HG03139 (cell line): Measurements from ENCODE around the gene TOM1.

ENCODE experiments used
- ATAC-seq: cut with Tn5 transposase; IDR thresholded peaks from one replicate; pipeline ENCODE4 v1.9.1; 2021; ENCODE audit not compliant: unreplicated experiment

The TOM1 gene

DNA sequence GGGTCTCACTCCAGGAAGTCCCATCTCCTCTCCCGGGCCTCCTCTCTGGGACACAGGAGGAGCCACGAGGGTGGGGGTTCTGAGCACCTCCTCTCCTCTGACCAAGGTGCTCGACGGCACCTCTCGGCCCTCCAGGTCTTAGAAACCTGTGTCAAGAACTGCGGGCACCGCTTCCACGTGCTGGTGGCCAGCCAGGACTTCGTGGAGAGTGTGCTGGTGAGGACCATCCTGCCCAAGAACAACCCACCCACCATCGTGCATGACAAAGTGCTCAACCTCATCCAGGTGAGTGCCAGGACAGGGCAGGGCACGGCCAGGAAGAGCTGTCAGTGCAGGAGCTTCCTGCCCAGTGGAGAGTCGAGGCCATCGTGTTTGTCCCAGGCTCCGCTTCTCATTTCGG, 23.2 kb downstream of the TOM1 start:
- ATAC-seq: no peak

DNA sequence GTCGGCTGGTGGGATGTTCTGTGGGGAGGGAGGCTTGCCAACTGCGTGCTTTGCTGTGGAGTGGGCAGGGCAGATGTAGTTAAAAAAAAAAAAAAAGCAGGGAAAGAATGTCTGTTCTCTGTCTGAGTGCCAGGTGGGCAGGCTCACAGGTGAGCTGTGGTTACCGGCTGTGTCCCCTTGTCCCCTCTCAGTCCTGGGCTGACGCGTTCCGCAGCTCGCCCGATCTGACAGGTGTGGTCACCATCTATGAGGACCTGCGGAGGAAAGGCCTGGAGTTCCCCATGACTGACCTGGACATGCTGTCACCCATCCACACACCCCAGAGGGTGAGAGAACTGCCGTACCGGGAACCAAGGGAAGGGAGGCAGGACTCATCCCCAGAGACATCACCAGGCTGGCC, 23.6 kb downstream of the TOM1 start:
- no peak for ATAC-seq

DNA sequence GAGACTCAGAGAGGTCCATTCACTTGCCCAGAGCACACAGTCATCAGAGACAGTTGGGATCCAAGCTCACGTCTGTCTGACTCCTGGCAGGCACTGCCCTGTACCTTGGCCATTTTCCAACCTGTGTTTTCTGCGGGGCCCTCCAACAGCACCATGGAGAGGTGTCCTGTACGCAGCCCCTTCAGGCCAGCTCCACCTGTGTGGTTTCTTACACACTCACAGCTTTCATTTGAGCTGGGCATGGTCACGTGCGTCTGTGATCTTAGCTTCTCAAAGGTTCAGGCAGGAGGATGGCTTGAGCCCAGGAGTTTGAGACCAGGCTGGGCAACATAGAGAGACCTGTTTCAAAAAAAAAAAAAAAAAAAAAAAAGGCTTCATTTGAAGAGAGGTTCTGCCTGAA, 24.4 kb downstream of the TOM1 start:
- ATAC-seq: no peak

DNA sequence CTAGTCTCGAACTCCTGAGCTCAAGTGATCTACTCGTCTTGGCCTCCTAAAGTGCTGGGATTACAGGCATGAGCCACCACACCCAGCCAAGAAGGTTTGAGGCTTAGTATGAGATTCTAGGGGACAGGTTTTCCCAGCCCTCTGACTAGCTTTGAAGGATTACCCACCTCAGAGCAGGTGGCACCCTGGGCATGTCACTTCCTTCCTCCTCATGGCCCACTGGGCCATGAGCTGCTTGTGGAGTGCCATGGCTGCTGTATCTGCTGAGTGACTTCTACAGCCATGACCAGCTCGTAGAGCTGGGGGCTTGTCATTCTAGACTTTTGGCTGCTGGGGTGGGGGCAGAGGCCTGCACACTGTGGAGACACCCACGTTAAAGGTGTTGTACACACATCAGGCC, 25.1 kb downstream of the TOM1 start:
- no peak for ATAC-seq

DNA sequence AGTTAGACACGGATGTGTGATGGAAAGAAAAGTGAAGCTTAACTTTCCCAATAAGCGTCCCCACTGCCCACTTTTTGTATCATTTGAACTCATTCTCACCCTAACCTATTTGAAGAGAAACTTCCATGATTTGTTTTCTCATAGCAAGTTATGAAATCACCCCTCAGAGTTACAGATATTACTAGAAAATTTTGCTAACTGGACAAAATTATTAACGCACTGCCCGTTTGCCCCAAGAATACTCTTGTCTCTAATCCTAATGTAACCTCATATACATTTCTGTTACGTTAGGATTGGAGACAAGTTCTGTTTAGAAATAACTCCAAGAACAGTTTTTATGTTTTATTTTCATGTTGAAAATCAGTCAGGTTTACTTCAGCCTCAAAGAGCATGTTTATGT, 25.5 kb downstream of the TOM1 start:
- no peak for ATAC-seq

DNA sequence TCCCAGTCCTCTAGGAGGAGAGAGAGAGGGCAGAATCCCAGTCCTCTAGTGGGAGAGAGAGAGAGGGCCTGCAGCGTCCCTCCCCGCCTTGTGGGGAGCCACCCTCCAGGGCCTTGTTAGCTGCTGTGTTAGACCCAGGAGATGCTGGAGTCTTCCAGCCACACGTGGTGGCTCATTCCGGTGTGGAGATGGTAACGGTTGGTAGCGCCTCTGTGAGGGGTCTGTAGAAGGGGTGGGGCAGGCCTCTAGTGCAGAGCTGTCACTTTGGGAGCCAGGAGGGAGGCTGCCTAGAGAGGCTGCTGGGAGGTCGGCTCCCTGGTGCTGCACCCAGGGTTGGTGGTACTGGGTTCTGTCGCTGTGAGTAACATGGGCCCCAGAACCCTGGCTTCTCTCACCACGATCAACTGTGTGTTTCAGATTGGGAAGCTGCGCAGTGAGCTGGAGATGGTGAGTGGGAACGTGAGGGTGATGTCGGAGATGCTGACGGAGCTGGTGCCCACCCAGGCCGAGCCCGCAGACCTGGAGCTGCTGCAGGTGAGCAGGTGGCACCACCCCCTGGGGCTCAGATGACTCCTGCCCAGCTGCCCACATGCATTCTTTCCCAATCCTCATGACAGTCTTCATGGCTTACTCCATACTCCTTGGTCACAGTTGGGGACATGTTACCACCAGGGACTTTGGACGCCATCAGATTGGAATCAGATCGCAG, 27.3 kb downstream of the TOM1 start:
- ATAC-seq: no peak

DNA sequence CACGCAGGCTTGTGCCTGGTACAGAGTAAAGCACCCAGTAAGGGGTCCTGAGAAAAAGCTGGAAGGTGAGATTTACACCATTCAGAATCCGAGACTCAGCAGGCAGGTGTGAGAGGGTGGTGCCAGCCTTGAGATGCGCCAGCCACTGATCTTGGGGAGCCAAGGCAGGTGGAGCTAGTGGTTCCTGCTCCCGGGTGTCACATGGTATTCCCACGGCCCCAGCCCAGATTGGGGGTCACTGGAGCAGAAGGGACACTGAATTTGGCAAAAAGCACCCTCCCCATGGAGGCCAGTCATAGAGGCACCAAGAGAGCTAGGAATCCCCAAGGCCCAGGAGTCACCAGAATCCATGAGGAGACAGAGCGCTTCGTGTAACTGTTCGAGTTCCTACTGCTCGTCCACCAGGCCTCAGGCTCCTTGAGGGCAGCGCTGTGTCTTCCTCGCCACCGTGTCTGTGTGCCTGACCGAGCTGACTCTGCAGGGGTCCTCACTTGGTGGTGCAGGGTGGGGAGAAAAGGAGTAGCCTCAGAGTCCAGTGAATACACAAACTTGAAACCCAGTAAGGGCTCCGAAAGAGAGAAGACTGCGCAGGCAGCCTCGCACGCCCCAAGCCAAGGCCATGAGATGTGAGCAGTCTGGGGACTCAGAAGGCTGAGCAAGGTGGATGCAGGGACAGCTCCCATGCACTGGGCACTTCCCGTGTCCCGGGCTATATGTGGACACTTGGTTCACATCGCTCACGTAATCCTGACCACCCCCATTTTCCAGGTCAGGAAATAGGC, 28.2 kb downstream of the TOM1 start:
- ATAC-seq: no peak

DNA sequence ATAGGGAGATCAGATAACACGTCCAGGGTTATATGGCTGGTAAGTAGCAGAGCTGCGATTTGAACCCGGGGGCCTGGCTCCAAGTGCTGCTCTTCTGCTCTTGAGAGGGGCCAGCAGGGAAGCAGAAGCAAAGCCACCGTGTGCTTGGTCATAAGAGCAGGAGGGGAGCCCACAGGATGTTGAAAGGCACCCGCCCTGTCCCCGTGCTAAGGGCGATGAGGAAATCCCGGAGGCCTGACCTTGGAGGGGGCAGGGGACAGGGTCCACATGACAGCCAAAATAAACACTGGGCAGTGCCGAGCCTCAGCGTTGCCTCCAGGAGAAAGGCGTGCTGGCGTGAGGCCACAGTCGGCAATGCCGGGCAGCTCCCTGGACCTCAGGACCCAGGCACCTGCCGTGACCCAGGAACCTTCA, 28.8 kb downstream of the TOM1 start:
- ATAC-seq: no peak

DNA sequence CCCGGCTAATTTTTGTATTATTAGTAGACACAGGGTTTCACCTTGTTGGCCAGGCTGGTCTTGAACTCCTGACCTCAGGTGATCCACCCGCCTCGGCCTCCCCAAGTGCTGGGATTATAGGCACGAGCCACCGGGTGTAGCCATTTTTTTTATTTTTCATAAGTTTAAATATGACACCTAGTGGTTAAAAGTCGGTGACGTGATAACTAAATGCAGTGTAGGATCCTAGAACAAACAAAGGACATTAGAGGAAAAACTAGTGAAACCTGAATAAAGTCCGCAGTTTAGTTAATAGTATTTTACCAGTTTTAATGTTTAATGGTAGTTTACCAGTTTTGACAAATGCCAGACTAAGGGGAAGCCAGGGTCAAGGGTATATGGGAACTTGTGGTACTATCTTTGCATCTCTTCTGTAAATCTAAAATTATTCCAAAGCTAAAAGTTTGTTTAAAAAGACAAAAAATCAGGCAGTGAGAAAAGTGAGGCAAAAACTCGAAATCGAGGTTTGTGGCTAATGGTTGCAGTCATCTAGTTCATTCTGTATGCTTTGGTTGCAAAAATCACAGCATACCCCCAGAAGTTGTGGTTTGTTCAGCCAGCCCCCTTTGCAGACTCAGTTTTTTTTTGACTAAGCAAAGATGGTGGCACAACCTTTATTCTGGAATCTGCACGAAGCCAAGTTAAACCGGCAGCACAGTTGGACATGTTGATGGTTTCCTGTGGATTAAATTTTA, 29.6 kb downstream of the TOM1 start:
- ATAC-seq: no peak

DNA sequence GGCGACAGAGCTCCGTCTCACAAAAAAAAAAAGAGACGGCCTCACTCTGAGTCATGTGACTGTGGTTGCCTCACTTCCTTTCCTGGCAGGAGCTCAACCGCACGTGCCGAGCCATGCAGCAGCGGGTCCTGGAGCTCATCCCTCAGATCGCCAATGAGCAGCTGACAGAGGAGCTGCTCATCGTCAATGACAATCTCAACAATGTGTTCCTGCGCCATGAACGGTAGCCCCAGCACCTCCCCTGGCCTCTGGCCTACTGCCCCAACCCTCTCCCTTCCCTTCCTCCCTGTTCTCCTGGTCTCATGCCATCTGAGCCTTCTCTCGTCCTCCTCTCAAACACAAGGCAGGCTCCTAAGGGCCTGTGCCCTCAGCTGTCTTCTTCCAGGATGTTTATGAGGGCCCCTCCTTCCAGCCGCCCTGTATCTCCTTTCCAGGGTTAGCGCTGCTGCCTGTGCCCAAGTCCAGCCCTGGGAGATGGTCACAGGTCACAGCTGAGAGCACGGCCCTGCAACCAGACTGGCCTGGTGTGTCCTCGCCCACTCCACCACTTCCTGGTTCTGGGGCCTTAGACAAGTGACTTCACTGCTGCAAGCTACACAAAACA, 30.7 kb downstream of the TOM1 start:
- no peak for ATAC-seq

DNA sequence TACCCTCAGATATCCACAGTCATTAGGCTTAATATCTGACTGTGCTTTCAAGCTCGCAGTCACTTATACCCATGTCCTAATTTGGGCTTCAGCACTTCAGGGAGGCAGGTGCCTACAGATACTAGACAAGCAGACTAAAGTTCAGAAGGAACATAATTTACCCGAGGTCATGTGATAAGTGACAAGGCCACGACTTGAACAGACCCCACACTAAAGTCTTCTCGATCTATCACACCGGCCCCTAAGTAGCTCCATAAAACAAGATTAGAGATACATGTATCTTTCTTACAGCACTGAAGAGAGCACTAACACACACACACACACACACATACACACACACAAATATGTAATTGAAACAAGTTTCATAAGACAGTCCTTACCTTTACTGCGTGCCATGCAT, 32.6 kb downstream of the TOM1 start:
- no peak for ATAC-seq

DNA sequence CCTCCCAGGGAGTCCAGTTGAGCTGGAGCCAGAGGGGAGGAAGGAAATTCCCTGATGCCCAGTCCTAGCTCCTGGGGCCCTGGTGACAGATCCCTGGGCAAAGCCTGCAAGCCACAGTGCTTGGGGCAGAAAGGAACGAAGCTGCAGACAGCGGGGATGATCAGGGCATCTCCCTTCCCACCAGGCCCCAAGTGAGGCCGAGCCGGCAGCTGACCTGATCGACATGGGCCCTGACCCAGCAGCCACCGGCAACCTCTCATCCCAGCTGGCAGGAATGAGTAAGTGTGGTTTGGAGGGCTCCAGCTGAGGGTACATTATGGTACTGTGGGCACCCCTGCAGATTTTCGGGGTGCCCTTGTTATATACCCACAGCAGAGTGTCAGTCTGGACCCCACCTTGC, 33.5 kb downstream of the TOM1 start:
- ATAC-seq: no peak

DNA sequence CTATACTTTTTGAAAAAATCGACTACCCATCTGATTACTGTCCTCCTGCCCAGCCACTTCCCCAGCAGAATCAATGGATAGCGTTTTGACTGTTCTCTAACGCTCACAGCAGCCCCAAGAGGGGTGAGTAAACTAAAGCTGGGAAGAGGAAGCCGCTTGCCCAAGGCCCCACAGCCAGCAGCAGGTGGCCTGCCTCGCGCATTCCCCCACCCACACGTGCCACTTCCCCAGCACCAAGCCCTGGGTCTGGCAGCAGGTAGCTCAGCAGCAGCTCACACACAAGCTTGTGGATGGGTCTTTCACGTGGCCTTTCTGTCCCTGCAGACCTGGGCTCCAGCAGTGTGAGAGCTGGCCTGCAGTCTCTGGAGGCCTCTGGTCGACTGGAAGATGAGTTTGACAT, 34.3 kb downstream of the TOM1 start:
- no peak for ATAC-seq

DNA sequence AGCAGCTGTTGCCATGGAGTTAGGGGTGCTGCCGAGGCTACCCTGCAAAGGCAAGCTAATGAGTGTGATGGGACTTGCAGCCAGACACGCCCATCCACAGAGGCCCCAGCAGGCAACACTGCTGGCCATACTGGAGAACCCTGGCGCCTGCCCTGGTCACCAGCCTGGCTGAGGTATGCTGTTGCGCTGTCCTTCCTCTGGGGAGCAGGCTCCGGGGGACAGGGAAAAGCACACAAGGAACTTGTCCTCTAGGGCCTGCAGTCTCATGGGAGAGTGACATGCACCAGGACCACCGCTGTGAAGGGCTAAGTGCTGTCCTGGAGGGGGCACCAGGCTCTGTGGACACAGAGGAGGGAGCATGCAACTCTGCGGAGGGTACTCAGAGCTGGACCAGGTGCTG, 35.8 kb downstream of the TOM1 start:
- ATAC-seq: no peak

DNA sequence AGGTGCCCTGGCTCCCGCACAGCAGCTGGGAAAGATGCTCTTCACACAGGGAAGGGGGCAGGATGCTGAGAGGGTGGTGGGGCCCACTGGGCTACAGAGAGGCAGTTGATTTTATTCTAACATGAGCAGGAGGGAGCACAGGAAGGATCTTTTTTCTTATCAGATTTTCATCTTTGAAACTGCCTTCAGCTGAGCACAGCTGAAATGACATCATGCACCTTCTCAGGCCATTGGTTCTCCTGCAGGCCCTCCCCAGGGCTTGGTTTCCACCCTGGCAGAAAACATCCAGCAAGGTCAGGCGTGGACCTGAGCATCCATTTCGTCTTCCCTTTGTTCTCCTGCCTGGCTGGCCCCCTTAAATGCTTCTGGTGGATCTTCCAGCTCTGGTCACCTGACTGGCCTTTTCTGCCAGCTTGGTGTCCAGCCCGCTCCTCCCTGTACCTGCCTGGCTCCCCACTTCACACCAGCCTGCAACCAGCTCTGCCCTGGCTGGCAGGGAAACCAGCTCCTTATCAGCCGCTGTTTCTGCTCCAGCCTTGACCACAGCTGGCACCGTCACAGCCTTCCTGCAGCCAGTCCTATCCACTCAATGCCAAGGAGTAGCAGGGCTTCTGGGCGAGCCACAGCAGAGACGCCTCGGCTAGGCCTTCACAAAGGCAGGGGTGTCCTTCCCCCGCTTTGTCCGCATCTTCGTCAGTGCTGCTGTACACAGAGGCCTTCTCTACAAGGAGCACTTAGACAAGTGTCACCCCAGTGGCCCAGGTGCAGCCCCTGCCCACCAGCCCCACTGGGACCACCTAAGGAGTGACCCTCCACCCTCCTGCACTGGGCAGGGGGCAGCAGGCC, 36.5 kb downstream of the TOM1 start:
- ATAC-seq: no peak

DNA sequence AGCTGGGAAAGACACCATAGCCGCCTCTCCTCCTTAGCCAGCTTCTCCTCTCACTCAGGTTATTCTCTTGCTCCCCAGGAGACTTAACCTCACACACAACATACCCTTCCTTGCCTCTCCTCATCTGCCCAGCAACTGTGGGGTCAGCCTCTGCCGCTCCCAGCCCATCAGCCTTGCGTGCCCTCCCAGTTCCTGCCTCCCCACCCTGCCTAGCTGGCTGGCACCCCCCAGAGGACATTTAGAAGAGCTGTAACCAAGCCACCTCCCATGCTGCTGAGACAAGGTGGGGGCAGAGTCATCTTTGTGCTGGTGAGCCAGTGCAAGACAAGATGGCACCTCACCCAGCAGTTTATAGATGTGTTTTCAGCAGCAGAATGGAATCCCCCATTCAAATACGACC, 38.2 kb downstream of the TOM1 start:
- no peak for ATAC-seq

DNA sequence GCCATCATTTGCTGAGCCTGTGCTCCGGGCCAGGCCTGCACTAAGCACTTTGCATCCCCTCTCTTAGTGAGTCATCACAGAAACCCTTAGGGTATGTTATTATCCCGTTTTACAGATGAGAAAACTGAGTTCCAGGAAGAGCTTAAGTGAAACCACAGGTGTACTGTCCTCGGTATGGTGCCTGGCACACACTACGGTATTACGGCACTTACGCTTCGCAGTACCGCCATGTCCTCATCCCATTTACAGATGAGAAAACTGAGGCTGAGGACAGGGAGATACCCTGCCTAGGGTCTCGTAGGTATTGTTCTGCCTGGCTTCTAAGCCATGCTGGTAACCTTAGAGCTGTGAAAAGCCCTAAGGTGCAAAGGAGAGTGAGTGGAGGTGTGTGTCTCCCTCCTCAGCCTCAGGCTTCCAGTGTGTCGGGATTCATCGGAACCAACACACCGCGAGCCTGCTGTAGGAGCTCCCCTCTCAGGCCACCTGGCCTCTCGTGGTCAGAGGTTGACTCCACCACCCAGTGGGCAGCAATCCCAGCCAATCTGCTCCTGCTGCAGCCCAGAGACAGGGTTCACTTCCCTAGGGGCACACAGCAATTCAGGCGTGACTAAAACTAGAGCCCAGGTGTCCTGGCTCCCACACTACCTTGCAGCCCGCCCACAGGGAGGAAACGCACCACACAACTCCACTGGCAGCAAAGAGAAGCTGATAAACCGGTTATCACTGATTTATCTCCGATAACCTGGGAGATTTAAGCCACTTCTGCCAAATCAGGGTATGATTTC, 41.6 kb downstream of the TOM1 start:
- no peak for ATAC-seq

DNA sequence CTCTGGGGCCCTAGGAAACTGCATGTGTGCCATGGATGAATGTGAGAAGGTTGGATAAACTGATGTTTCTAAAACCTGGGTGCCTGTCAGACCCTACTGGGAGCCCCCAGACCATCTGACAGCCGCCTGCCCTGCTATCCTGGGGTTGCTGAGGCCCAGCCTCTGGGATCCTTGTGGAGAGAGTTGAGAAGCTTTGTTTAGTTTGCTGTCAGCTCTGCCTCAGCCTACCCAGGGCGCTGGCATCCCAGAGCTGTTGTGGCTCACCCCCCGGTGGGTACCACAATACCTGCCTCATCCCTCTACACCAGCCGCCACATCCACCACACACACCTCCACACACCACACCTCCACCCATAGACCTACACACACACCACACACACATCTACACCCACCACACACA, 42.7 kb downstream of the TOM1 start:
- ATAC-seq: no peak

DNA sequence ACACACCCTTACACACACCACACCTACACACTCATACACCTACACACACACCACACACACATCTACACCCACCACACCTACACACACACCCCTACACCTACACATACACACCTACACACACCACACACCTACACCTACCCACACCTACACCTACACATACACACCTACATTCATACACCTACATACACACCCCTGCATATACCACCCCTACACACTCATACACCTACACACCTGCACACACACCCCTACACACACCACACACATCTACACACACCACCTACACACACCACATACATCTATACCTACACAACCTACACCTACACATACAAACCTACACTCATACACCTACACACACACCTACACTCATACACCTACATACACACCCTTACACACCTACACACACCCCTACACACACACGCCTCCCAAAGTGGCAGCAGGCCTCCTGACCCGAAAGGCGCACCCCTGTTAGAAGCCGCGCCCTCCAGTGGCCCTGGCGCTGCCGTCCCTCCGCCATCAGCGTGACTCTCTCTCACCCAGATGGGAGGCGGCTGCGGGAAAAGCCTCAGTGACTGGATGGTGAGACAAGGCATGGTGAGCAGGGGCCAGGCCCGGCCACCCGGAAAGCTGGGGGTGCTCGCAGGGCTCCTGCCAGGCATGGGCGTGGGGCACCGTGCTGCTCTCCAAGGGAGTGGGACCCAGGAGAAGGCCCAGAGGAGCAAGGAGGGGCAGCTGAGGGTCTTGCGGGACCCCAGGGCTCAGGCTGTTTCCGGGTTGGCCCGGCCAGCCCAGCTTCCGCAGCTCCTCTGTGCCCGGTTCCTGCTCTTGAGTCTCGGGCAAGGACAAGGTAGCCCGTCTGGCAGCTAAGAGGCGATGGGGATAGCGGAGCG, 44.2 kb downstream of the TOM1 start:
- no peak for ATAC-seq
